Fibroblast of pulmonary artery (primary cell): ENCODE results near the gene SPATA32.

ENCODE experiments used
- DNase-seq: peaks from one replicate; pipeline ENCODE4 v3.0.0-alpha.2; 2010; ENCODE audit warnings: low read depth
- H3K4me3 ChIP-seq: replicated peaks from 2 replicates; pipeline ENCODE4 v1.5.1; 2011; ENCODE audit warnings: low read depth, mild to moderate bottlenecking, control low read depth, low read length, moderate library complexity
- CTCF ChIP-seq: IDR thresholded peaks from 2 replicates; pipeline ENCODE4 v1.5.1; 2011; ENCODE audit warnings: mild to moderate bottlenecking, control low read depth, low read length, inconsistent platforms; ENCODE audit errors: missing control alignments

SPATA32 gene

DNA sequence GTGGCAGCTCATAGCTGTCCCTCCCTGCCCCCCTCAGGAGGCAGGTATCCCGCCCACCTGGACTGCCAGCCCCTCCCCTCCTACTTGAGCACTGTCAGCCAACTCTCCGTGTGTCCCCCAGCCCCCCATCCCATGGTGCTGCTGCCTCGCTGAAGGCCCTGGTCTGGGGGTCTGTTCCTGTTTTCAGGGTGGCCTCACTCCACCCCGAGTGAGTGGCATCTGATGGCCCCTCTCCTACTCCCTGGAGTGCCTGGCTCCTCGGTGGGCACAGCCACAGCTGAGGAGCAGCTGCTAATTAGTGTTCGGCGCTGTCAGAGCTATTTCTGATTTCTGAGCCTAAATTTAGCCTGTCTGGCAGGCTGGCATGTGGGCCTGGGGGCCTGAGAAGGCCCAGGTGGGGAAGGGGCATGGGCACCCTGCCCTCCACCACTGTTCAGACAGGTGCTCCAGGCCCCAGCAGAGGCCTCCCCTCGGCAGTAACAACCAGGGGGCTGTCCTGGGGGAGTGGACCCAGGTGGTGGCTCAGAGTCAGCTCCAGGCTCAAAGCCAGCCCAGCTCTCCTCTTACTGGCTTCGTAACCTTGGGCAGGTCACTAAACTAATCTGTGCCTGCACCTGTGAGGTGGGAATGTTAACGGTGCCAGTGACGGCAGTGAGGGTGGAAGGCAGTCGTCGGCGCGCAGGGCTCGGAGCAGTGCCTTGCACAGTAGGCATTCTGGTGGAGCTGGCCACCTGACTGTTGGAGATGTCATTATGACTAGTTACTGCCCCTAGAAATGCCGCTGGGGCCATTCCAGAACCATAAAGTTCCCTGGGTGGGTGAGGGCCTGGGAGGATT, 33.8 kb downstream of the SPATA32 start:
- TF ChIP-seq CTCF = no peak
- DNase-seq = no peak
- no peak overlapping the region for H3K4me3 ChIP-seq

- no peak for DNase-seq
- H3K4me3 ChIP-seq = no peak overlapping the region
- TF ChIP-seq CTCF = no peak
These were observed 34.6 kb downstream of the SPATA32 start for GRCh38 chr17:45227101-45227925.

GRCh38 chr17:45226576-45226975, 35.3 kb downstream of the SPATA32 start:
- no peak overlapping the region for H3K4me3 ChIP-seq
- no peak for DNase-seq
- TF ChIP-seq CTCF = no peak

DNA sequence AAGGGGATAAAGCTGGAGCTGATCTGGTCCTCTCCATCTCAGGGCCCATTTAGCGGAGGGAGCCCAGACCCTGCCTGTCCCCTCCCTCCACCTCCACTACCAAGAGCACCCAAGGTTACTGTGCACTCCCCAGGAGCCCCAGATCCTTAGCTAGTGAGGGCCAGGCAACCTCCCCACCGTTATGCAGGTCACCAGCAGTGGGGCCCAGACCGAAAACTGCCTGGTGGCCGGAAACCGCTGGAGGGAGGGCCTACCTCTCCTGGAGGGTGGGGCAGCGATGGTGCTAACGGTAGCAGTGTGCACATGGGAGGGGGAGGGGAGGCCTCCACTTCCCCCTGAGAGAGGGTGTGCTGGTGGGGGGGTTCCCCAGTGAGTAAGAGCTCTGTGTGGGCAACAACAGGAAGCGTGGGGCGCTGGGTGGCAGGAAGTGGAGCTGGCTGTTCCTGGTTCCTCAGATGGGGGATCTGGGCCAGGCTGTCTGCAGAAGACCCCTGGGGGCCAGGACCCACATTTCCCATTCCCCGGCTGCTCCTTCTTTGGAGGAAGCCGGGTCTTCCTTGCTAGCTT, 35.8 kb downstream of the SPATA32 start:
- TF ChIP-seq CTCF = no peak
- H3K4me3 ChIP-seq = no peak overlapping the region
- no peak for DNase-seq

DNA sequence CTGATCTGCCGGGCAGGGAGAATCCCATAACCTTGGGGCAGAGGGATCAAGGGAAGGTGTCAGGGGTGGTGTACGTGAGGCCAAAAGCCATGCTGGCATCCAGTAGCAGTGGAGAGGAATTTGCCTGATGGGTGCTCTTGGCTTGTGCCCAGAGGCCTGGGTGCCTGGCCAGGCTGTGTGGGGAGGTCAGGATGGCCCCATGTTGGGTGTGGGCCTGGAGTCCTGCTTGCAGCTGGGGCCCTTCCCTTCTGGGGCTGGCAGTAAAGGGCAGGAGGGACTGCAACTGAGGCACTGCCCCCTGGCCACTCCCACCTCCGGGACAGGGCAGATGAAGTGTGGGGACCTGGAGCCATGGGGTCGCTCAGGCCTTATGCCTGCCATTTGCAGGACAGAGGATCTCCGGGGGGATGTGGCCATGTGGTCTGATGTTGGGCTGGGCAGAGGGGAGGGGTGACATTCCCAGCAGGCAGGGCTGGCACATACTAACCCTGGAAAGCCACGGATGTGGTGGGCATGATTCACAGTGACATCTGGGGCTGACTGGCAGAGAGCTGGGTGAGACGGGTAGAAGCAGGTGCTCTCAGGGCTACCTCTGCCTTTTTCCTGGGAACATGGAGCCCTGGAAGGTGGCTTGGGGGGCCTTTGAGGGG, 36.7 kb downstream of the SPATA32 start:
- DNase-seq = no peak
- TF ChIP-seq CTCF = no peak
- H3K4me3 ChIP-seq = no peak overlapping the region

DNA sequence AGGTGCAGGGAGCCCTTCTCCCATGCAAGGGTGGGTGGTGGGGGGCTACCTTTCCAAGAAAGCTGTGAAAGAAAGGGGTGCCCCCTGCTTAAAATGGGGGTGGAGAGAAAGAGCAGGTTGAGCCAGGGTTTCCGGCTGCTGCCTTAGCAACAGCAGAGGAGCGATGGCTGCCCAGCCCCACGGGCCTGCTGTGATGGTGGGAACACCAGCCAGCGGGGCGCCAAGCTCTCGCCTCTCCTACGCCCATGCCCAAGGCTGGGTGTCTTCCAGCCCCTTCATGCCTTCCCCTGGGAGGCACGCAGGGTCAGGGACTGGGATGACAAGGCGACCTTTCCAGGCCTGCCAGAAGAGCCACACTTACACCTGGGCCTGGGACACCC, 37.2 kb downstream of the SPATA32 start:
- no peak overlapping the region for H3K4me3 ChIP-seq
- DNase-seq = no peak
- no peak for TF ChIP-seq CTCF
